Tongue (tissue), 2 donors: ENCODE data around the gene WFIKKN2. TPM values are rescaled to one million over a fixed set of nuclear protein-coding genes. Genes with fewer than 3 reads are reported as not detected.

ENCODE experiments used
- DNase-seq: peaks from one replicate; pipeline ENCODE4 v3.0.0-alpha.2; 2015
- total RNA-seq: library from RNA; depleted of rRNA; stranded (reverse); fragments of >200 nt; gene quantifications from one replicate; pipeline ENCODE4 v1.2.3, GENCODE V29; 2014

WFIKKN2 gene
- total RNA-seq, 1 donor from 2014 or later, result 4.0 TPM

GRCh38 chr17:50813583-50813982 lies 21.8 kb upstream of the WFIKKN2 start:
- DNase-seq, result no peak

- DNase-seq, result no peak
Measured at GRCh38 chr17:50815400-50815799, 20.0 kb upstream of the WFIKKN2 start.

GRCh38 chr17:50816271-50816670 lies 19.1 kb upstream of the WFIKKN2 start:
- no peak for DNase-seq

GRCh38 chr17:50816771-50817751 lies 18.3 kb upstream of the WFIKKN2 start:
- DNase-seq, result peak; percentile 49

GRCh38 chr17:50817838-50818237 lies 17.5 kb upstream of the WFIKKN2 start:
- DNase-seq, result no peak

- DNase-seq, result no peak
Measured at GRCh38 chr17:50818261-50818660, 17.1 kb upstream of the WFIKKN2 start.

GRCh38 chr17:50818921-50819657 lies 16.3 kb upstream of the WFIKKN2 start:
- no peak for DNase-seq

DNA sequence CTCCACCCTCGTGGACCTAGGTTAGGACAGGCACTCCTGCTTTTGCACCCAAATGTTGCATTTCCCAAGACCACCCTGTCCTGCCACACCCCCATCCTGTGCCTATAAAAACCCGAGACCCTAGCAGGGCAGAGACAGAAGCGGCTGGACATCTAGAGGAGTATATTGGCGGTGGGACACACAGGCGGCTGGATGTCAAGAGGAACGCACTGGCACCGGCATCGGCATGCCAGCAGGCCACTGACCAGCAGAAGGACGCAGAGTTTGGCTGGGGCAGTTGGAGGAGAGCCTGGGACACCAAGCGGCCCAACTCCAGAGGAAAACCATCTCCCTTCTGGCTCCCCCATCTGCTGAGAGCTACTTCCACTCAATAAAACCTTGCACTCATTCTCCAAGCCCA lies 14.7 kb upstream of the WFIKKN2 start:
- DNase-seq, result no peak

DNA sequence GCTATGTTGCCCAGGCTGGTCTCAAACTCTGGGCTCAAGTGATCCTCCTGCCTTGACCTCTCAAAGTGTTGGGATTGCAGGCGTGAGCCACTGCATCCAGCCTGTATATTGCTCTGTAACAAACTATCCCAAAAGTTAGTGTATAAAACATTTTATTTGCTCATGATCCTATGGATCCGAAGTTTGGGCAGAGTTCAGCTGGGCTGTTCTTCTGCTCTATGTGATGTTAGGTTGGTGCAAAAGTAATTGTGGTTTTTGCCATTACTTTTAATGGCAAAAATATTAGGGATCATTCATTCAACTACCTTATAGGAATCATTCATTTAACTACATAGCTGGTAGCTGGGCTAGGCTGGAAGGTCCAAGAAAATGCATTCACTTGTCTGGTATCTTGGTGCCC lies 12.8 kb upstream of the WFIKKN2 start:
- no peak for DNase-seq

DNA sequence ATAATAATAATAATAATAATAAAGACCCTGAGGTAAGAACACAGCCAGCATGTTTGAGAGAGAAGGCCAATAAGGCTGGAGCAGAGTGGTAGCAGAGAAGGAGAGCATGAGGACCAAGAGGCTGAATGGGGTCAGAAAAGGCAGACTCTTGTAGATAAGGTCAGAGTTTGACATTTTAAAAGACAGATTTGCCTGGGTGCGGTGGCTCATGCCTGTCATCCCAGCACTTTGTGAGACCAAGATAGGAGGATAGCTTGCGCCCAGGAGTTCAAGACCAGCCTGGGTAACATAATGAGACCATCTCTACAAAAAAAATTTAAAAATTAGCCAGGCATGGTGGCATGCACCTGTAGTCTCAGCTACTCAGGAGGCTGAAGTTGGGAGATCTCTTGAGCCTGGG lies 11.0 kb upstream of the WFIKKN2 start:
- no peak for DNase-seq

DNA sequence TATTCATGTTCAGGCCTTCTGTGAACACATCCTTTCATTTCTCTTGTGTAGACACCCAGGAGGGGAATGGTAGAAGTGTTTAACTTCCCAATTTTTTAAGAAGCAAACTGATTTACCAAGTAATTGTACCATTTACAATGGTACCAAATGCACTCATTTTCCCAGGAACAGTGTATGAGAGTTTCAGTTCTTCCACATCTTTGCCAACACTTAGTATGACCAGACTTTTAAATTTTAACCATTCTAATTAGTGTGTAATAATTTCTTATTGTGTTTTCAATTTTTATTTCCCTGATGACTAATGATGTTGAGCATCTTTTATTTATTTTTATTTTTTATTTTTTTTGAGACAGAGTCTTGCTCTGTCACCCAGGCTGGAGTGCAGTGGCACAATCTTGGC lies 10.2 kb upstream of the WFIKKN2 start:
- DNase-seq, result no peak

DNA sequence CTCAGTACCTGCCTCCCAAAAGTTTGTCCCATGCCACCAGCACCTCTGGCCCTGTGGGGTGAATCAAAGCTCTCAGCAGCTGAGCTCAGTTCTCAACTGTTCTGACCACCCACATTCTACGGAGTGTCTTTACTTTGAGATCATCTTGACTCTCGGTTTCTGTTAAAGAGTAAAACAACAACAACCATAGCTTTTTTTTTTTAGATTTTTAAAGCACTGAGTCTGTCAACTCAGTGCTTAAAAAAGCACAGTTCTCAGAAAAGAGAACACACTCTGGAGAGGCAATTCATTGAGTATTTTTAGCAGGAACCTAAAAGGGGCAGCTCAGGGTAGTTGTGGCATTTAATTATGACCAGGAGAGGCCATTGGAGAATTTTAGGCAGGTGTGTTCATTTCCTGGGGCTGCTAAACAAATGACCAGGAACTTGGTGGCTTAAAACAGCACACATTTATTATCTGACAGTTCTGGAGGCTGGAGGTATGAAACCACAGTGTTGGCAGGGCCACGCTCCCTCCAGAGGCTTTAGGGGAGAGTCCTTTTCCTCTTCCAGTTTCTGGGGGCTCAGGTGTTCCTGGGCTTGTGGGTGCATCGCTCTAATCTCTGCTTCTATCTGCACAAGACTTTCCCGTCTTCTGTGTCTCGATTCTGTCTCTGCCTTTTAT lies 6.7 kb upstream of the WFIKKN2 start:
- DNase-seq, result no peak

GRCh38 chr17:50829332-50829731 lies 6.1 kb upstream of the WFIKKN2 start:
- no peak for DNase-seq

DNA sequence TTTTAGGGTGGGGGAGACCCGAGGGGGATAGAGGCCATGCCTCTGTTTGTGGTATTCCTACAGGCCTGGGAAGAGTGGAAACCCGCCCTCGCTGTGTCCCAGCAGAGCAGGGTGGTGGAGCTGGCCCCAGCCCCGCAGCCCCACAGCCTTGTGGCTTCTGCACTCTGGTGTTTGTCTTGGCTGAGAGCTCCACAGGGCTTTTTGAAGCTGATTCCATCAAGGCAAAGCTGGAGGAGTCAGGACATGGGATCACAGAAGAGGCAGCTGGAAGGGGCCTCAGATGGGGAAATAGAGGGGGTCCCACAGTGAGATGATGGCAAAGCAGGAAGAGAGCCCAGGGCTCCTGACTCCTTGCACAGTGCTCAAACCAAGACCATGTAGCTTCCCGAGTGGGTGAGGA lies 5.0 kb upstream of the WFIKKN2 start:
- peak; percentile 68 for DNase-seq

DNA sequence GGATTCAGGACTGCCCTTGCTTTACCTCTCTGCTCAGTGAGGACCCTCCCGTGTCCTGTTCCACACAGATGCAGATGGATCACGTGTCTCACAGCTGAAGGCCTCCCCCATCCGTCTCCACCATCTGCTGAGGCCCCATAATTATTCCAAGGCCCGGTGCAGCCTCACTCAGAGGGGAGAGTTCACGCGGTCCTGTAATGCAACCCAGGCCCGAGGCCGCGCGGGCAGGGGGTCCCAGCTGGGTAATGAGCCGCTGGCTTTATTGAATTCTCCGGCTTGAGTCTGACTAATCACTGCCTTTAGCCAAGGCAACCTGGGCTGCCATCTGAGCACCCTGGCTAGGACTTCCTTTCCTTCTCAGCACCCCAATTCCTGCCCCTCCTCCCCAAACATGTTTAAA lies 4.4 kb upstream of the WFIKKN2 start:
- DNase-seq, result peak; percentile 87

- peak; percentile 83 for DNase-seq
Measured at GRCh38 chr17:50831471-50831928, 3.9 kb upstream of the WFIKKN2 start.

DNA sequence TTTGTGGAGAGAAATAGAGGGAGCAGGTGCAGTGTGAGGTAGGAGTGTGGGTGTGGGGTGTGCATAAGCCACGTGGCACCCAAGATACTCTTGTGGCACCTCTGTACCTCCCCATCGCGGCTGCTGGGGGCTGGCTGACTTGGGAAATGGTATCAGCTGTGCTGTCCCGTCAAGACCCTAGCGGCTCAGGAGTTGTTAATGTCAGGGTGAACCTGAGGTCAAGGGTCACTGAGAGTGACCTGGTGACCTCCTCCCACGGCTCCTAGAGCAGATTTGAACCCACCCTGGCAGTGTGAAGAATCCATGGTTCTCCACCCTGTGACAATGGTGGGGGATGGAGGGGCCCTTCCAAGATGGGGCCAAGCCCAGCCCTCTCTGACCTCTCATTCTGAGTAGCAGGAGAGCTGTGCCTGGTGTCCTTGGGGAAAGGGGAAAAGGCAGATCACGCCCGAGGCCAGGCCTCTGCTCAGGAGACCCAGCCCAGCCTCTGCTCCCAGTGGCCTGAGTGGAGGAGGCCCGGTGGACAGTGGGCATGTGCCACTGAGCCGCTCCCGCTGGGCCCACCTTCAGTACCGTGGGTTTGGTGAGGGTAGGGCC lies 3.0 kb upstream of the WFIKKN2 start:
- DNase-seq, result no peak

DNA sequence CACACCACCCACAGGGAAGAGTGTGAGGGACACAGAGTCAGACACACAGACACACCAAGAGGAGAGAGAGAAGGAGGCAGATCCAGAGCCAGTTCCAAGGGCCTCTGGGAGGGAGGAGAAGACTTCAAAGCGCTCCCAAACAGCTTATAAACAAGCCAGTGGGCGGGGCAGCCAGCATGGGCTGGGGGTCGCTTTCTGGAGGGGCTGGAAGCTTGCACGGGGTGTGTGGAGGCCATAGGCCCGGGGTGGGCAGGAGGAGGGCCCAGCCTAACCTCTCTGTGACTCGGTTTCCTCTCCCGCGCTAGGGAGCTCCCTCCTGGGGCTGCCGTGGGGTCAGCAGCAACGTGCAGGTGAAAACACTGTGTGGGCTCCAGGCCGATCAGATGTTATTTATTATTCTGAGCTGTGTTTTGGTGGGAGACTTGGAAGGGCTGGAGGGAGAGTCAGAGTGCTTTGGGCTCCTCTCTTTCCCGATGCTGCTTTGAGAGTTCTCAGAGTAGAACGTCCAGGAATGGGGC lies 2.5 kb upstream of the WFIKKN2 start:
- peak; percentile 81 for DNase-seq

- peak; percentile 76 for DNase-seq
Measured at GRCh38 chr17:50833510-50834428, 1.6 kb upstream of the WFIKKN2 start.

GRCh38 chr17:50834429-50835300 lies 721 bp upstream of the WFIKKN2 start:
- DNase-seq, result peak; percentile 62
